Measurements from ENCODE around the gene NUDT12. TPM values are rescaled to one million over a fixed set of nuclear protein-coding genes. Genes with fewer than 3 reads are reported as not detected.

Gene NUDT12
- total RNA-seq (ENCODE audit: unreplicated experiment): 10.9 TPM
- long read RNA-seq, partial matches to known transcripts: 0 of 2 reads
- long read RNA-seq, other reads (novel, unspliced or antisense): 2 of 2 reads

GRCh38 chr5:103562453-103563157 is at the start of gene NUDT12:
NUDT12 (minus strand) TSS chr5:103562789; CDS start chr5:103560248, 2,541 bp downstream.
- peak within 1 kb of the TSS; percentile 72 for H3K27ac Mint-ChIP-seq (ENCODE audit: unreplicated experiment)
- H3K36me3 Mint-ChIP-seq (ENCODE audit: unreplicated experiment): no peaks in the 10 kb centered on the region
- H3K27me3 Mint-ChIP-seq (ENCODE audit: unreplicated experiment): no peaks in the 10 kb centered on the region
- no peaks in the 10 kb centered on the region for H3K9me3 Mint-ChIP-seq (ENCODE audit: unreplicated experiment)
- peaks cover 5% of the 10 kb centered on the region for H3K4me1 Mint-ChIP-seq (ENCODE audit: low read depth, unreplicated experiment)
- TF ChIP-seq CTCF (IDR thresholded peaks at IDR 0.05; ENCODE audit: partially characterized antibody, unreplicated experiment): no peak
- peak; percentile 80 for DNase-seq
- H3K4me3 Mint-ChIP-seq (ENCODE audit: unreplicated experiment): peak within 1 kb of the TSS; percentile 97

GRCh38 chr5:103607346-103607745 is 44.8 kb upstream of the NUDT12 start:
- no peaks in the 10 kb centered on the region for H3K4me1 Mint-ChIP-seq (ENCODE audit: low read depth, unreplicated experiment)
- H3K4me3 Mint-ChIP-seq (ENCODE audit: unreplicated experiment): no peak overlapping the region
- no peak overlapping the region for H3K27ac Mint-ChIP-seq (ENCODE audit: unreplicated experiment)
- H3K36me3 Mint-ChIP-seq (ENCODE audit: unreplicated experiment): no peaks in the 10 kb centered on the region
- DNase-seq: no peak
- H3K27me3 Mint-ChIP-seq (ENCODE audit: unreplicated experiment): no peaks in the 10 kb centered on the region
- no peaks in the 10 kb centered on the region for H3K9me3 Mint-ChIP-seq (ENCODE audit: unreplicated experiment)
- TF ChIP-seq CTCF (IDR thresholded peaks at IDR 0.05; ENCODE audit: partially characterized antibody, unreplicated experiment): no peak

- TF ChIP-seq CTCF (IDR thresholded peaks at IDR 0.05; ENCODE audit: partially characterized antibody, unreplicated experiment): no peak
- DNase-seq: no peak
- Mint-ChIP-seq H3K9me3 (ENCODE audit: unreplicated experiment) (no peaks in the 10 kb centered on the region), H3K36me3 (ENCODE audit: unreplicated experiment) (no peaks in the 10 kb centered on the region), H3K27ac (ENCODE audit: unreplicated experiment) (no peak overlapping the region), H3K4me3 (ENCODE audit: unreplicated experiment) (no peak overlapping the region), H3K27me3 (ENCODE audit: unreplicated experiment) (no peaks in the 10 kb centered on the region), H3K4me1 (ENCODE audit: low read depth, unreplicated experiment) (no peaks in the 10 kb centered on the region)
Observed at GRCh38 chr5:103605277-103605676, 42.7 kb upstream of the NUDT12 start.

GRCh38 chr5:103602438-103602837 is 39.8 kb upstream of the NUDT12 start:
- no peaks in the 10 kb centered on the region for H3K4me1 Mint-ChIP-seq (ENCODE audit: low read depth, unreplicated experiment)
- no peak for TF ChIP-seq CTCF (IDR thresholded peaks at IDR 0.05; ENCODE audit: partially characterized antibody, unreplicated experiment)
- no peak overlapping the region for H3K27ac Mint-ChIP-seq (ENCODE audit: unreplicated experiment)
- no peak for DNase-seq
- no peaks in the 10 kb centered on the region for H3K36me3 Mint-ChIP-seq (ENCODE audit: unreplicated experiment)
- no peaks in the 10 kb centered on the region for H3K27me3 Mint-ChIP-seq (ENCODE audit: unreplicated experiment)
- no peak overlapping the region for H3K4me3 Mint-ChIP-seq (ENCODE audit: unreplicated experiment)
- H3K9me3 Mint-ChIP-seq (ENCODE audit: unreplicated experiment): no peaks in the 10 kb centered on the region

GRCh38 chr5:103601314-103601713 is 38.7 kb upstream of the NUDT12 start:
- no peaks in the 10 kb centered on the region for H3K36me3 Mint-ChIP-seq (ENCODE audit: unreplicated experiment)
- no peaks in the 10 kb centered on the region for H3K27me3 Mint-ChIP-seq (ENCODE audit: unreplicated experiment)
- H3K4me3 Mint-ChIP-seq (ENCODE audit: unreplicated experiment): no peak overlapping the region
- H3K4me1 Mint-ChIP-seq (ENCODE audit: low read depth, unreplicated experiment): no peaks in the 10 kb centered on the region
- H3K9me3 Mint-ChIP-seq (ENCODE audit: unreplicated experiment): no peaks in the 10 kb centered on the region
- H3K27ac Mint-ChIP-seq (ENCODE audit: unreplicated experiment): no peak overlapping the region
- TF ChIP-seq CTCF (IDR thresholded peaks at IDR 0.05; ENCODE audit: partially characterized antibody, unreplicated experiment): no peak
- DNase-seq: no peak

Data from glutamatergic neuron (in vitro differentiated cells).